ENCODE data around the gene ZMYND15.
A peak's percentile ranks its signal among the peaks of the same experiment; 100 is the strongest.

DNA sequence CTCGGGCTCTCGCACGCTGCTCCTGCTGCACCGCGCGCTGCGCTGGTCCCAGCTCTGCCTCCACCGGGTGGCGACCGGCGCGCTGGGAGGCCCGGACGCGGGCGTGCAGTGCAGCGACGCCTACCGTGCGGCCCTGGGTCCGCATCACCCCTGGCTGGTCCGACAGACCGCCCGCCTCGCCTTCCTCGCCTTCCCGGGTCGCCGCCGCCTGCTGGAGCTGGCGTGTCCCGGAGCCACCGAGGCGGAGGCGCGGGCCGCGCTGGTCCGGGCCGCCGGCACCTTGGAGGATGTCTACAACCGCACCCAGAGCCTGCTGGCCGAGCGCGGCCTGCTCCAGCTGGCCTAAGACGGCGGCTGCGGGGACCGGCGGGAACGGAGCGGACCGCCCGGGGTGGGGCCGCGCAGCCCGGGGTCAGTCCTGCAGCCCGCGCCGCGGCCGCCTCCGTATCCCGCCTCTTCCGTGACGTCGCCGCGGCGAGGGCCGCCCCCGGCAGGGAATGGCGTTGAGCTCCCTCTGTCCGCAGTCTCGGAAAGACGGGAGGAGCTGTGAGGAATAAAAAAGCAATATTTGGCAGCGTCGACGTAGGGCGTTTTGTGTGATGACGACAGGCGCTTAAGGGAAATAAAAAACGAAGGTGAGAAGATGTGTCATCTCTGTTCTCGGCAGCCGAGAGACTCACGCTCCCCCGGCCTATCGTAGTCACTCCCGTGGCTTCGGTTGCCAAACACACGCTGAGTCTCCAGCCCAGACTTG lies 50.5 kb downstream of the ZMYND15 start:
- TF ChIP-seq, protein P1, sequence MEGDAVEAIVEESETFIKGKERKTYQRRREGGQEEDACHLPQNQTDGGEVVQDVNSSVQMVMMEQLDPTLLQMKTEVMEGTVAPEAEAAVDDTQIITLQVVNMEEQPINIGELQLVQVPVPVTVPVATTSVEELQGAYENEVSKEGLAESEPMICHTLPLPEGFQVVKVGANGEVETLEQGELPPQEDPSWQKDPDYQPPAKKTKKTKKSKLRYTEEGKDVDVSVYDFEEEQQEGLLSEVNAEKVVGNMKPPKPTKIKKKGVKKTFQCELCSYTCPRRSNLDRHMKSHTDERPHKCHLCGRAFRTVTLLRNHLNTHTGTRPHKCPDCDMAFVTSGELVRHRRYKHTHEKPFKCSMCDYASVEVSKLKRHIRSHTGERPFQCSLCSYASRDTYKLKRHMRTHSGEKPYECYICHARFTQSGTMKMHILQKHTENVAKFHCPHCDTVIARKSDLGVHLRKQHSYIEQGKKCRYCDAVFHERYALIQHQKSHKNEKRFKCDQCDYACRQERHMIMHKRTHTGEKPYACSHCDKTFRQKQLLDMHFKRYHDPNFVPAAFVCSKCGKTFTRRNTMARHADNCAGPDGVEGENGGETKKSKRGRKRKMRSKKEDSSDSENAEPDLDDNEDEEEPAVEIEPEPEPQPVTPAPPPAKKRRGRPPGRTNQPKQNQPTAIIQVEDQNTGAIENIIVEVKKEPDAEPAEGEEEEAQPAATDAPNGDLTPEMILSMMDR (optimal IDR thresholded peaks at IDR 0.05 in 1 of 3, IDR thresholded peaks at IDR 0.05 in 1 of 3, conservative IDR thresholded peaks at IDR 0.05 in 1 of 3; ENCODE audit: extremely low read depth in 1 of 3, insufficient read depth in 2 of 3, low read length in 3 of 3) = peak; percentile 52 to 89 (median 82)
- no peak for TF ChIP-seq EZH2 (IDR thresholded peaks at IDR 0.05; ENCODE audit: low read length)

All from keratinocyte (primary cell).